A549 (cell line): Measurements from ENCODE around the gene CNDP1. TPM values are rescaled to one million over a fixed set of nuclear protein-coding genes. Genes with fewer than 3 reads are reported as not detected.

Experiments
- ATAC-seq, 2 experiments: fragments of 200-7000 bp in 1 of 2; fragments of >200 bp in 1 of 2; cut with Nextera tagmentation in 1 of 2; cut with Tn5 transposase in 1 of 2; 3 replicates each; pipeline versions ENCODE4 v1.8.0 to v1.9.1; 2018 to 2020; ENCODE audit warnings: mild to moderate bottlenecking in 1 of 2, moderate library complexity in 1 of 2
- CTCF ChIA-PET: fragments of 300-600 bp; sonication (Branson Sonifier 250); formaldehyde crosslinking; extraction: SDS; loops from one replicate; lab custom pipeline; 2021; ENCODE audit warnings: antibody characterized with exemption, inconsistent platforms; lab: Yijun Ruan, JAX
- POLR2A ChIA-PET: fragments of 350-600 bp; formaldehyde crosslinking; extraction: SDS; loops from one replicate; lab custom pipeline; 2021; ENCODE audit warnings: antibody characterized with exemption, inconsistent platforms; lab: Yijun Ruan, JAX
- DNase-seq, 2 experiments: peaks; one replicate each; pipeline versions ENCODE4 v3.0.0 to v3.0.0-alpha.2; 2011 to 2016; ENCODE audit warnings: low read depth in 1 of 2, low spot score in 1 of 2
- FAIRE-seq: peaks from 2 replicates; lab custom pipeline; 2011; peaks lifted over from hg19 to GRCh38; lab: Jason Lieb, UNC
- H3K27ac ChIP-seq, 2 experiments: fragments of >200 bp; sonication (Bioruptor Twin); formaldehyde crosslinking; 3 replicates each; pipeline ENCODE4 v1.5.1; 2016 to 2017
- H3K4me1 ChIP-seq: fragments of >200 bp; sonication (Bioruptor Twin); formaldehyde crosslinking; 3 replicates; pipeline ENCODE4 v1.6.1; 2016
- H3K4me2 ChIP-seq: fragments of >200 bp; sonication (Bioruptor Twin); formaldehyde crosslinking; 3 replicates; pipeline ENCODE4 v1.6.1; 2016
- H3K4me3 ChIP-seq: fragments of >200 bp; sonication (Bioruptor Twin); formaldehyde crosslinking; 3 replicates; pipeline ENCODE4 v1.5.1; 2016
- H3K9me3 ChIP-seq: fragments of >200 bp; sonication (Bioruptor Twin); formaldehyde crosslinking; 3 replicates; pipeline ENCODE4 v1.6.1; 2016
- BHLHE40 ChIP-seq: IDR thresholded peaks from 2 replicates; pipeline ENCODE4 v1.6.1; 2012; ENCODE audit warnings: low read depth, low read length, inconsistent platforms
- CEBPB ChIP-seq, 2 experiments: fragments of >200 bp in 1 of 2; sonication (Bioruptor Twin) in 1 of 2; formaldehyde crosslinking in 1 of 2; IDR thresholded peaks; 2 replicates each; pipeline ENCODE4 v1.6.1; 2012 to 2016
- EHMT2 ChIP-seq: fragments of 200-600 bp; sonication (generic); IDR thresholded peaks from 2 replicates; pipeline ENCODE4 v1.6.1; 2016; ENCODE audit warnings: antibody characterized with exemption, low read depth, mild to moderate bottlenecking, moderate library complexity
- EP300 ChIP-seq, 2 experiments: fragments of >200 bp; sonication (Bioruptor Twin); formaldehyde crosslinking; IDR thresholded peaks; 2 replicates in 1 of 2; 3 replicates in 1 of 2; pipeline ENCODE4 v1.6.1; 2016 to 2017
- ESRRA ChIP-seq: fragments of 150-350 bp; IDR thresholded peaks from 2 replicates; pipeline ENCODE4 v1.6.1; 2014; ENCODE audit warnings: mild to moderate bottlenecking, low read length, borderline replicate concordance
- FOSL2 ChIP-seq, 2 experiments: fragments of 450-650 bp in 1 of 2; fragments of >200 bp in 1 of 2; sonication (Bioruptor Twin) in 1 of 2; formaldehyde crosslinking; IDR thresholded peaks; 2 replicates each; pipeline versions ENCODE4 v1.5.0 to v1.6.1; 2016 to 2020; ENCODE audit warnings: mild to moderate bottlenecking in 1 of 2, moderate library complexity in 1 of 2
- FOXS1 ChIP-seq: fragments of 250-450 bp; sonication (Bioruptor Pico); IDR thresholded peaks from 2 replicates; pipeline ENCODE4 v1.5.0; 2020; ENCODE audit warnings: mild to moderate bottlenecking, moderate library complexity
- HES2 ChIP-seq: fragments of >200 bp; sonication (Bioruptor Twin); formaldehyde crosslinking; IDR thresholded peaks from 2 replicates; pipeline ENCODE4 v1.6.1; 2016
- HEYL ChIP-seq: fragments of 250-450 bp; sonication (Bioruptor Pico); IDR thresholded peaks from 2 replicates; pipeline ENCODE4 v1.8.0; 2021; ENCODE audit warnings: mild to moderate bottlenecking, moderate library complexity
- HOXB13 ChIP-seq: fragments of 250-450 bp; sonication (Bioruptor Pico); IDR thresholded peaks from 2 replicates; pipeline ENCODE4 v1.5.0; 2020; ENCODE audit warnings: low read depth, mild to moderate bottlenecking, moderate library complexity
- JUNB ChIP-seq: fragments of >200 bp; sonication (Bioruptor Twin); formaldehyde crosslinking; IDR thresholded peaks from 2 replicates; pipeline ENCODE4 v1.6.1; 2016
- KDM1A ChIP-seq: fragments of 200-600 bp; sonication (generic); IDR thresholded peaks from 2 replicates; pipeline ENCODE4 v1.6.1; 2016; ENCODE audit warnings: low read depth, mild to moderate bottlenecking
- KDM5A ChIP-seq: fragments of 200-600 bp; sonication (generic); IDR thresholded peaks from 2 replicates; pipeline ENCODE4 v1.6.1; 2016; ENCODE audit warnings: antibody characterized with exemption, mild to moderate bottlenecking
- MAFK ChIP-seq: fragments of 450-650 bp; IDR thresholded peaks from 2 replicates; pipeline ENCODE4 v1.6.1; 2014; ENCODE audit not compliant: partially characterized antibody
- MAZ ChIP-seq: fragments of 150-350 bp; IDR thresholded peaks from 2 replicates; pipeline ENCODE4 v1.6.1; 2014; ENCODE audit warnings: antibody characterized with exemption, low read depth, low read length, borderline replicate concordance
- NPAS2 ChIP-seq: fragments of 250-450 bp; sonication (Bioruptor Pico); IDR thresholded peaks from 2 replicates; pipeline ENCODE4 v1.8.0; 2022; ENCODE audit warnings: mild to moderate bottlenecking, moderate library complexity, borderline replicate concordance
- PHF8 ChIP-seq: fragments of 200-600 bp; sonication (generic); IDR thresholded peaks from 2 replicates; pipeline ENCODE4 v1.6.1; 2016; ENCODE audit warnings: low read depth, mild to moderate bottlenecking, antibody characterized with exemption, moderate library complexity, borderline replicate concordance
- POLR2AphosphoS2 ChIP-seq: conservative IDR thresholded peaks from 2 replicates; pipeline ENCODE4 v1.6.1; 2012; ENCODE audit warnings: low read length, improper control_type of control experiment, inconsistent platforms
- RFX5 ChIP-seq: fragments of 450-650 bp; IDR thresholded peaks from 2 replicates; pipeline ENCODE4 v1.7.1; 2014; ENCODE audit warnings: antibody characterized with exemption, mild to moderate bottlenecking, moderate library complexity
- TFCP2L1 ChIP-seq: fragments of 250-450 bp; sonication (Bioruptor Pico); IDR thresholded peaks from 2 replicates; pipeline ENCODE4 v1.5.0; 2021; ENCODE audit warnings: mild to moderate bottlenecking
- TP53 ChIP-seq: fragments of 250-450 bp; sonication (Bioruptor Pico); IDR thresholded peaks from 2 replicates; pipeline ENCODE4 v1.5.0; 2021; ENCODE audit warnings: mild to moderate bottlenecking, moderate library complexity
- ZC3H11A ChIP-seq: fragments of 450-650 bp; IDR thresholded peaks from 2 replicates; pipeline ENCODE4 v1.6.1; 2014; ENCODE audit warnings: antibody characterized with exemption, mild to moderate bottlenecking
- ZNF302 ChIP-seq: fragments of 250-450 bp; sonication (Bioruptor Pico); IDR thresholded peaks from 2 replicates; pipeline ENCODE4 v1.9.0; 2021; ENCODE audit warnings: inconsistent platforms, mild to moderate bottlenecking, moderate library complexity
- ZSCAN20 ChIP-seq: fragments of 250-450 bp; sonication (Bioruptor Pico); IDR thresholded peaks from 2 replicates; pipeline ENCODE4 v1.8.0; 2022; ENCODE audit warnings: mild to moderate bottlenecking, moderate library complexity
- WGBS: methylation state at CpG from one replicate; pipeline ENCODE4 v1.1.6; 2017; ENCODE audit errors: missing lambda C conversion rate; 5-methylcytosine and 5-hydroxymethylcytosine counted together
- polyA plus RNA-seq, 4 experiments: library from polyadenylated mRNA; depleted of rRNA in 3 of 4; stranded (reverse); fragments of >200 nt; fragmentation: RNase III in 1 of 4; extraction: RNeasy Plus Mini Kit Qiagen cat#74134 plus additional on column Dnase treatment in 1 of 4; gene quantifications; 2 replicates in 3 of 4; 3 replicates in 1 of 4; pipeline ENCODE4 v1.2.3, GENCODE V29; 2011 to 2017
- TF ChIP-seq, protein P1 (sequence below): fragments of 250-450 bp; sonication (Bioruptor Pico); IDR thresholded peaks from 2 replicates; pipeline ENCODE4 v1.5.0; 2020; ENCODE audit warnings: low read depth, mild to moderate bottlenecking, moderate library complexity
- TF ChIP-seq, protein P2 (sequence below): fragments of >200 bp; sonication (Bioruptor Twin); formaldehyde crosslinking; IDR thresholded peaks from 3 replicates; pipeline ENCODE4 v1.6.1; 2016
- TF ChIP-seq, protein P3 (sequence below): fragments of 250-450 bp; sonication (Bioruptor Pico); IDR thresholded peaks from 2 replicates; pipeline ENCODE4 v1.5.0; 2021; ENCODE audit warnings: mild to moderate bottlenecking, moderate library complexity, borderline replicate concordance
- TF ChIP-seq, protein P4 (sequence below): fragments of >200 bp; sonication (Bioruptor Twin); formaldehyde crosslinking; IDR thresholded peaks from 3 replicates; pipeline ENCODE4 v1.5.1; 2016

Gene CNDP1
- polyA plus RNA-seq, 2 of the 4 experiments (the other 2 are of a cell fraction): 0.16 TPM; not detected in 1

GRCh38 chr18:74589021-74589420, 54.7 kb downstream of the CNDP1 start:
- Histone ChIP-seq H3K4me3 (no peak overlapping the region), H3K9me3 (peaks cover 3% of the 10 kb centered on the region; the same call in 1 of the 3 replicates), H3K27ac (no peak overlapping the region), H3K4me2 (no peak overlapping the region), H3K4me1 (no peaks in the 10 kb centered on the region)
- CTCF ChIA-PET: no interaction called here
- WGBS: 7% methylated on average over 6 of the region's 6 CpGs
- FAIRE-seq (no peak), DNase-seq (no peak), ATAC-seq (peak in 1 of 2 experiments; percentile 24; a peak in 2 of 6 replicates)
- TF ChIP-seq MAFK (peak; percentile 16), MAZ (no peak)
- POLR2A ChIA-PET: no interaction called here

DNA sequence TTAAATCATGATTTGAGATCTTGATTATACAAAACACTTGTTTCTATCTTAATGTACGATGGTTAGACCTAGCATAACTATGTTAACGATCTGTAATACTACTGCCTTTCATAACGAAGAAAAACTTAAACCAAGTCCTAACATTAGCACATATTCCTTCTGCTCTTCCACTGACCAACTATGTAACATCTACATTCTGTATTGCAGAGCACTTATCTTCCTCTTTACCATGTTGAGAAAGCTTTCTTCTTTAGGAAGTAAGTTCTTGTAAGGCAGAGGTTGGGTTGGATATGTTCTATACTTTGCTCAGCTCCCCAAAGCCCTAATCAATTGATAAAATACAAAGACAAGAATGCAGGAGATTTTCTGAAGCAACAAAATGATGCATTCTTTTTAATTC, 55.5 kb downstream of the CNDP1 start:
- no peak for DNase-seq
- no peak for FAIRE-seq
- no peak for ATAC-seq
- CTCF ChIA-PET: no interaction called here
- WGBS: 6% methylated on average over 3 of the region's 3 CpGs
- no peaks in the 10 kb centered on the region for H3K4me1 ChIP-seq
- peaks cover 3% of the 10 kb centered on the region; the same call in 1 of the 3 replicates for H3K9me3 ChIP-seq
- POLR2A ChIA-PET: no interaction called here
- H3K4me2 ChIP-seq: no peak overlapping the region
- no peak overlapping the region for H3K4me3 ChIP-seq
- TF ChIP-seq ZSCAN20 (CRISPR knock-in tag) (no peak), RFX5 (no peak), BHLHE40 (no peak), POLR2AphosphoS2 (no peak), JUNB (no peak), HOXB13 (CRISPR knock-in tag) (no peak), HES2 (no peak), FOXS1 (no peak), ESRRA (no peak), HEYL (CRISPR knock-in tag) (no peak)
- TF ChIP-seq, protein P1, sequence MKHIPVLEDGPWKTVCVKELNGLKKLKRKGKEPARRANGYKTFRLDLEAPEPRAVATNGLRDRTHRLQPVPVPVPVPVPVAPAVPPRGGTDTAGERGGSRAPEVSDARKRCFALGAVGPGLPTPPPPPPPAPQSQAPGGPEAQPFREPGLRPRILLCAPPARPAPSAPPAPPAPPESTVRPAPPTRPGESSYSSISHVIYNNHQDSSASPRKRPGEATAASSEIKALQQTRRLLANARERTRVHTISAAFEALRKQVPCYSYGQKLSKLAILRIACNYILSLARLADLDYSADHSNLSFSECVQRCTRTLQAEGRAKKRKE (CRISPR knock-in tag): no peak
- TF ChIP-seq, protein P2, sequence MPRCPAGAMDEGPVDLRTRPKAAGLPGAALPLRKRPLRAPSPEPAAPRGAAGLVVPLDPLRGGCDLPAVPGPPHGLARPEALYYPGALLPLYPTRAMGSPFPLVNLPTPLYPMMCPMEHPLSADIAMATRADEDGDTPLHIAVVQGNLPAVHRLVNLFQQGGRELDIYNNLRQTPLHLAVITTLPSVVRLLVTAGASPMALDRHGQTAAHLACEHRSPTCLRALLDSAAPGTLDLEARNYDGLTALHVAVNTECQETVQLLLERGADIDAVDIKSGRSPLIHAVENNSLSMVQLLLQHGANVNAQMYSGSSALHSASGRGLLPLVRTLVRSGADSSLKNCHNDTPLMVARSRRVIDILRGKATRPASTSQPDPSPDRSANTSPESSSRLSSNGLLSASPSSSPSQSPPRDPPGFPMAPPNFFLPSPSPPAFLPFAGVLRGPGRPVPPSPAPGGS: no peak
- TF ChIP-seq, protein P3, sequence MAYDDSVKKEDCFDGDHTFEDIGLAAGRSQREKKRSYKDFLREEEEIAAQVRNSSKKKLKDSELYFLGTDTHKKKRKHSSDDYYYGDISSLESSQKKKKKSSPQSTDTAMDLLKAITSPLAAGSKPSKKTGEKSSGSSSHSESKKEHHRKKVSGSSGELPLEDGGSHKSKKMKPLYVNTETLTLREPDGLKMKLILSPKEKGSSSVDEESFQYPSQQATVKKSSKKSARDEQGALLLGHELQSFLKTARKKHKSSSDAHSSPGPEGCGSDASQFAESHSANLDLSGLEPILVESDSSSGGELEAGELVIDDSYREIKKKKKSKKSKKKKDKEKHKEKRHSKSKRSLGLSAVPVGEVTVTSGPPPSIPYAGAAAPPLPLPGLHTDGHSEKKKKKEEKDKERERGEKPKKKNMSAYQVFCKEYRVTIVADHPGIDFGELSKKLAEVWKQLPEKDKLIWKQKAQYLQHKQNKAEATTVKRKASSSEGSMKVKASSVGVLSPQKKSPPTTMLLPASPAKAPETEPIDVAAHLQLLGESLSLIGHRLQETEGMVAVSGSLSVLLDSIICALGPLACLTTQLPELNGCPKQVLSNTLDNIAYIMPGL (CRISPR knock-in tag): no peak
- H3K27ac ChIP-seq: no peak overlapping the region

DNA sequence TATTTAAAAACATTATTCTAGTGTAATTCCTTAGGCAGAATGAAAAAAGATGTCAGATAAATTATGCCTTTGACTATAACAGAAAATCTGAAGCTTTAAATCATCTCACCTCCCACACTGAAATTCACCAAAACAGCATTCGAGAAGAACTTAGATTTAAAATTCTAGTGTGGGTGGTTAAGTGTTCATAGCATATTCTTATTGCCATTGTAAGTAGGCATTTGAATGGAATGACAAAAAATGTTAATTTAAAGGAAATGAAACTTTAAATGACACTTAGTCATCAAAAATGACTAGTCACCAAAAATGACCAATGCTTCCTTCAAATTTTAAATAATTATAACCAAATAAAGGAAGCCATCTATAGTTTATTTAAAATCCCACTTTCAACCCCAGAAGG, 56.4 kb downstream of the CNDP1 start:
- H3K27ac ChIP-seq: no peak overlapping the region
- ChIA-PET POLR2A (interaction anchor here (0.7 kb wide), 1 partner anchor 11 kb away, joined by 4 read pairs; no protein-coding TSS in a partner anchor), CTCF (interaction anchor here (0.6 kb wide), 1 partner anchor 226 kb away, joined by 4 read pairs; no protein-coding TSS in a partner anchor)
- no peak for FAIRE-seq
- ATAC-seq: no peak
- DNase-seq: no peak
- no peak overlapping the region for H3K4me2 ChIP-seq
- H3K4me1 ChIP-seq: no peaks in the 10 kb centered on the region; the same call in 2 of the 3 replicates
- H3K9me3 ChIP-seq: peaks cover 3% of the 10 kb centered on the region; the same call in 1 of the 3 replicates
- no peak overlapping the region for H3K4me3 ChIP-seq
- WGBS: 14% methylated on average over 1 of the region's 1 CpG
- TF ChIP-seq, protein P1 (CRISPR knock-in tag): no peak
- TF ChIP-seq MAZ (no peak), PHF8 (no peak), ZC3H11A (no peak), CEBPB (IDR thresholded peaks at IDR 0.05) (no peak), FOXS1 (no peak), TP53 (CRISPR knock-in tag) (no peak), KDM1A (no peak), ZSCAN20 (CRISPR knock-in tag) (no peak), EP300 (IDR thresholded peaks at IDR 0.05) (no peak), FOSL2 (IDR thresholded peaks at IDR 0.05) (no peak), FOSL2 (CRISPR knock-in tag; IDR thresholded peaks at IDR 0.05) (no peak), NPAS2 (CRISPR knock-in tag) (no peak), KDM5A (no peak), TFCP2L1 (CRISPR knock-in tag) (no peak), ZNF302 (CRISPR knock-in tag) (no peak), EHMT2 (no peak)
- TF ChIP-seq, protein P4, sequence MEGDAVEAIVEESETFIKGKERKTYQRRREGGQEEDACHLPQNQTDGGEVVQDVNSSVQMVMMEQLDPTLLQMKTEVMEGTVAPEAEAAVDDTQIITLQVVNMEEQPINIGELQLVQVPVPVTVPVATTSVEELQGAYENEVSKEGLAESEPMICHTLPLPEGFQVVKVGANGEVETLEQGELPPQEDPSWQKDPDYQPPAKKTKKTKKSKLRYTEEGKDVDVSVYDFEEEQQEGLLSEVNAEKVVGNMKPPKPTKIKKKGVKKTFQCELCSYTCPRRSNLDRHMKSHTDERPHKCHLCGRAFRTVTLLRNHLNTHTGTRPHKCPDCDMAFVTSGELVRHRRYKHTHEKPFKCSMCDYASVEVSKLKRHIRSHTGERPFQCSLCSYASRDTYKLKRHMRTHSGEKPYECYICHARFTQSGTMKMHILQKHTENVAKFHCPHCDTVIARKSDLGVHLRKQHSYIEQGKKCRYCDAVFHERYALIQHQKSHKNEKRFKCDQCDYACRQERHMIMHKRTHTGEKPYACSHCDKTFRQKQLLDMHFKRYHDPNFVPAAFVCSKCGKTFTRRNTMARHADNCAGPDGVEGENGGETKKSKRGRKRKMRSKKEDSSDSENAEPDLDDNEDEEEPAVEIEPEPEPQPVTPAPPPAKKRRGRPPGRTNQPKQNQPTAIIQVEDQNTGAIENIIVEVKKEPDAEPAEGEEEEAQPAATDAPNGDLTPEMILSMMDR: no peak
